GM23248 (cell line): ENCODE measurements around the gene GPC1. TPM values are rescaled to one million over a fixed set of nuclear protein-coding genes. Genes with fewer than 3 reads are reported as not detected.
"Not testable (repeated sequence)": the region's sequence is repeated elsewhere in the genome, so short reads cannot be mapped to it uniquely, and the experiment has no call there.

Experiments used
- DNase-seq: peaks from one replicate; pipeline ENCODE4 v3.0.0-alpha.2; 2015
- H2AFZ ChIP-seq: fragments of 200-600 bp; sonication (generic); 2 replicates; pipeline ENCODE4 v1.6.1; 2016; ENCODE audit warnings: antibody characterized with exemption
- H3F3A ChIP-seq: fragments of 200-600 bp; sonication (generic); 2 replicates; pipeline ENCODE4 v1.6.1; 2016; ENCODE audit warnings: mild to moderate bottlenecking, antibody characterized with exemption, mixed run types; ENCODE audit not compliant: insufficient read depth
- H3K27ac ChIP-seq: fragments of 200-600 bp; sonication (generic); 2 replicates; pipeline ENCODE4 v1.5.1; 2016; ENCODE audit warnings: mild to moderate bottlenecking
- H3K27me3 ChIP-seq: fragments of 200-600 bp; sonication (generic); replicated peaks from 2 replicates; pipeline ENCODE4 v1.6.1; 2016; ENCODE audit warnings: mild to moderate bottlenecking; ENCODE audit not compliant: insufficient read depth
- H3K36me3 ChIP-seq: fragments of 200-600 bp; sonication (generic); 2 replicates; pipeline ENCODE4 v1.6.1; 2016; ENCODE audit warnings: low read depth, mild to moderate bottlenecking
- H3K4me1 ChIP-seq: fragments of 200-600 bp; sonication (generic); 2 replicates; pipeline ENCODE4 v1.6.1; 2016; ENCODE audit warnings: mild to moderate bottlenecking; ENCODE audit not compliant: insufficient read depth
- H3K4me2 ChIP-seq: fragments of 200-600 bp; sonication (generic); one replicate; pipeline ENCODE4 v1.6.1; 2016; ENCODE audit warnings: mild to moderate bottlenecking; ENCODE audit not compliant: unreplicated experiment
- H3K4me3 ChIP-seq: fragments of 200-600 bp; sonication (generic); 2 replicates; pipeline ENCODE4 v1.5.1; 2016; ENCODE audit warnings: mild to moderate bottlenecking
- H3K79me2 ChIP-seq: fragments of 200-600 bp; sonication (generic); 2 replicates; pipeline ENCODE4 v1.6.1; 2016; ENCODE audit warnings: mild to moderate bottlenecking; ENCODE audit not compliant: insufficient read depth
- H3K9ac ChIP-seq: fragments of 200-600 bp; sonication (generic); 2 replicates; pipeline ENCODE4 v1.6.1; 2016; ENCODE audit warnings: mild to moderate bottlenecking
- H3K9me2 ChIP-seq: fragments of 200-600 bp; sonication (generic); 2 replicates; pipeline ENCODE4 v1.6.1; 2016; ENCODE audit warnings: mixed run types, mild to moderate bottlenecking, moderate library complexity; ENCODE audit not compliant: insufficient read depth
- H3K9me3 ChIP-seq: fragments of 200-600 bp; sonication (generic); one replicate; pipeline ENCODE4 v1.6.1; 2017; ENCODE audit warnings: low read depth
- H4K20me1 ChIP-seq: fragments of 200-600 bp; sonication (generic); 2 replicates; pipeline ENCODE4 v1.6.0; 2016; ENCODE audit not compliant: insufficient read depth
- EZH2 ChIP-seq: fragments of 200-600 bp; sonication (generic); IDR thresholded peaks from 2 replicates; pipeline ENCODE4 v1.6.1; 2018; ENCODE audit warnings: antibody characterized with exemption, mild to moderate bottlenecking; ENCODE audit not compliant: insufficient read depth, poor library complexity, severe bottlenecking
- EZH2phosphoT487 ChIP-seq: fragments of 200-600 bp; sonication (generic); IDR thresholded peaks from 2 replicates; pipeline ENCODE4 v1.6.1; 2018; ENCODE audit warnings: antibody characterized with exemption, moderate library complexity, mild to moderate bottlenecking, low read depth; ENCODE audit not compliant: insufficient read depth
- WGBS, 2 experiments: methylation state at CpG; one replicate each; pipeline ENCODE4 v1.1.6; 2015 to 2017; ENCODE audit warnings: low lambda C conversion rate in 2 of 2, low coverage in 1 of 2; ENCODE audit errors: missing lambda C conversion rate in 2 of 2; 5-methylcytosine and 5-hydroxymethylcytosine counted together
- in situ Hi-C: fragments of 300-500 bp; cut with MboI; formaldehyde crosslinking; loops from 2 replicates; pipeline ENCODE4 v1.15.0; 2020
- polyA plus RNA-seq: library from polyadenylated mRNA; unstranded; fragments of >200 nt; fragmentation: Nextera tagmentation; extraction: Ambion mirVana; gene quantifications from 2 replicates; pipeline ENCODE4 v1.2.1, GENCODE V29; 2016
- total RNA-seq: library from RNA; depleted of rRNA; stranded (reverse); fragments of >200 nt; shearing (Covaris generic); gene quantifications from 2 replicates; pipeline ENCODE4 v1.2.3, GENCODE V29; 2014

GPC1 gene
- total and polyA plus RNA-seq, 2 experiments from 2014 or later, result 66.4 to 88.2 TPM

DNA sequence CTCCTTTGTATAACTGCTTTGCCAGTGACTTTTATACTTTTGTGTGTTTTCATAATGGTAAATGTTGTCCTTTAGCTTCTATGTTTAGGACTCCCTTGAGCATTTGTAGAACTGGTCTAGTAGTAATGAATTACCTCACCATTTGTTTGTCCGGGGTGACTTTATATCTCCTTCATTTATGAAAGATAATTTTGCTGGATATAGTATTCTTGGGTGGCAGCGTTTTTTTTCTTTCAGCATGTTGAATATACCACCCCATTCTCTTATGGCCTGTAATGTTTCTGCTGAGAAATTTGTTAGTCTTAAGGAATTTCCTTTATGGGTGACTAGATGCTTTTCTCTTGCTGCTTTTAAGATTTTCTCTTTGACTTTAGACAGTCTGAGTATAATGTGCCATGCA lies 56.0 kb downstream of the GPC1 start:
- 39 to 43% methylated on average over 2 of the region's 2 CpGs for WGBS, 2 experiments

DNA sequence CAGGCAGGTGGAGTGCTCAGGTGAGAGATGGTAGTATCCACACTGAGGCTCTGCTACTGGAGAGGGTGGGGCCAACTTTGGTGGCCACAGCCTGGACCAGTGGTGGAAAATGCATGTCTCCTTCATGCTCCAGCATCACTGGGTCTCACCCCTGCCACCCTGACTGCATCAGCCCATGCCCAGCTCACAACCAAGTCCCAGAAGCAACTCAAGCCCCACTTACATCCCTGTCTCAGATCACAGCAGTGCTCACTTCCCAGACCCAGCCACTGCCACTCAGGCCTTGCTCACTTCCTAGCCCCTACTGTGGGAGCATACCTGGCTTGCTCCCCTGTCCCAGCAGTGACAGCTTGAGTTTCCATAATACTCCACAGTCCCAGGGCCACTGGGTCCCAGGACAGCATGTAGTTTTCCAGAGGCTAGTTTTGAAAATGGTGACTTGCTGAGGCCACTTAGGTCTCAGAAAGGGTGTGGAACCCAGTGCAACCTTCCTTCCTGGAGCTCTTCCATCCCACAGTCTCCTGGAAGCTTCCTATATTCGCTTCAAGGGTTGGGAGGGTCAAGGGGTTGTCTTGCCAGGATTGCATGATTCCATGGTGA lies 58.8 kb downstream of the GPC1 start:
- no peak overlapping the region for H3K9ac ChIP-seq
- no peaks in the 10 kb centered on the region for H3K27me3 ChIP-seq
- TF ChIP-seq EZH2phosphoT487 (no peak), EZH2 (no peak)
- no peak overlapping the region for H2AFZ ChIP-seq
- no peak overlapping the region for H3K4me3 ChIP-seq
- no peaks in the 10 kb centered on the region for H3K79me2 ChIP-seq
- H3K4me1 ChIP-seq, result no peaks in the 10 kb centered on the region
- H3K9me2 ChIP-seq, result no peaks in the 10 kb centered on the region
- H4K20me1 ChIP-seq, result no peaks in the 10 kb centered on the region
- 56 to 60% methylated on average over 1 of the region's 1 CpG for WGBS, 2 experiments
- no peaks in the 10 kb centered on the region for H3K36me3 ChIP-seq
- H3F3A ChIP-seq, result no peaks in the 10 kb centered on the region
- no peaks in the 10 kb centered on the region for H3K9me3 ChIP-seq
- DNase-seq, result no peak
- in situ Hi-C loops, result no loop called here
- no peak overlapping the region for H3K27ac ChIP-seq
- no peak overlapping the region for H3K4me2 ChIP-seq

More for the DNA sequence above, 56.0 kb downstream of the GPC1 start:
- in situ Hi-C loops, result no loop called here
- no peaks in the 10 kb centered on the region for H4K20me1 ChIP-seq
- no peak overlapping the region for H3K4me3 ChIP-seq
- no peaks in the 10 kb centered on the region for H3K36me3 ChIP-seq
- H3K9ac ChIP-seq, result no peak overlapping the region
- no peak for DNase-seq
- no peaks in the 10 kb centered on the region for H3F3A ChIP-seq
- H3K79me2 ChIP-seq, result no peaks in the 10 kb centered on the region
- H3K27me3 ChIP-seq, result no peaks in the 10 kb centered on the region
- no peak overlapping the region for H3K4me2 ChIP-seq
- peaks cover 3% of the 10 kb centered on the region for H3K9me3 ChIP-seq
- no peak for TF ChIP-seq EZH2phosphoT487
- no peak for TF ChIP-seq EZH2
- no peaks in the 10 kb centered on the region for H3K4me1 ChIP-seq
- H3K9me2 ChIP-seq, result no peaks in the 10 kb centered on the region
- no peak overlapping the region for H2AFZ ChIP-seq
- H3K27ac ChIP-seq, result no peak overlapping the region

DNA sequence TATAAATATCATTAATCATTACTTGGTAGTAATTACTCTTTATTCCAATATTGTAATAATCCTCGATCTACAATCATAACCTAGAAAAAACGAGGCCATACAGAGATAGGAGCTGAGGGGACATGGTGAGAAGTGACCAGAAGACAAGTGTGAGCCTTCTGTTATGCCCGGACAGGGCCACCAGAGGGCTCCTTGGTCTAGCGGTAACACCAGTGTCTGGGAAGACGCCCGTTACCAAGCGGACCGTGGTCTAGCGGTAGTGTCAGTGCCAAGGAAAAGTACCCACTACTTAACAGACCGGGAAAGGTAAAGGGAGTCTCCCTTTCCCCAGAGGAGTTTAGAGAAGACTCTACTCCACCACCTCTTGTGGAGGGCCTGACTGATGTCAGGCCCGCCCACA lies 59.5 kb downstream of the GPC1 start:
- peak; percentile 9 for DNase-seq
- H3F3A ChIP-seq, H3K9me3 ChIP-seq, H3K9ac ChIP-seq, H3K79me2 ChIP-seq, H3K4me1 ChIP-seq, H3K36me3 ChIP-seq, H4K20me1 ChIP-seq, H3K27me3 ChIP-seq, H3K4me3 ChIP-seq, H2AFZ ChIP-seq, in situ Hi-C loops, H3K9me2 ChIP-seq, H3K4me2 ChIP-seq, H3K27ac ChIP-seq: not testable (repeated sequence)
- WGBS, 2 experiments, result 77 to 80% methylated on average over 11 of the region's 11 CpGs

DNA sequence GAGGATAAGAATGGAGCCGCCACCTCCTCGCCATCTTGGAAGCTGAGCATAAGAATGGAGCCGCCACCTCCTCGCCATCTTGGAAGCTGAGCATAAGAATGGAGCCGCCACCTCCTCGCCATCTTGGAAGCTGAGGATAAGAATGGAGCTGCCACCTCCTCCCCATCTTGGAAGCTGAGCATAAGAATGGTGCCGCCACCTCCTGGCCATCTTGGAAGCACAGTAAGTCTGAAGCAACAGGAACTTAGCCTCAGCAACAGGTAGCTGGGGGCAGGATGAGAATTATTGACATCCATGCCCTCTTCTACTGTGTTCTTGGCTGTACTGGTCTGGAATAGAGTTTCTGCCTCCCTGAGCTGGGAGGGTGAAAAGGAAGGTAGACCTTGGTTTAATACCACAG lies 61.6 kb downstream of the GPC1 start:
- H3K79me2 ChIP-seq, in situ Hi-C loops, H3K4me2 ChIP-seq, H3K27me3 ChIP-seq, H2AFZ ChIP-seq, H3K27ac ChIP-seq, H4K20me1 ChIP-seq, H3K9me3 ChIP-seq, H3K4me1 ChIP-seq, H3K9ac ChIP-seq, H3K4me3 ChIP-seq, H3K9me2 ChIP-seq, H3F3A ChIP-seq, H3K36me3 ChIP-seq: not testable (repeated sequence)
- 90 to 98% methylated on average over 7 of the region's 7 CpGs for WGBS, 2 experiments
- peak; percentile 30 for DNase-seq
